Measurements from ENCODE around the gene BAZ2A. TPM values are rescaled to one million over a fixed set of nuclear protein-coding genes. Genes with fewer than 3 reads are reported as not detected.

BAZ2A gene
- total RNA-seq, 1 donor from 2014 or later, result 43.1 TPM

DNA sequence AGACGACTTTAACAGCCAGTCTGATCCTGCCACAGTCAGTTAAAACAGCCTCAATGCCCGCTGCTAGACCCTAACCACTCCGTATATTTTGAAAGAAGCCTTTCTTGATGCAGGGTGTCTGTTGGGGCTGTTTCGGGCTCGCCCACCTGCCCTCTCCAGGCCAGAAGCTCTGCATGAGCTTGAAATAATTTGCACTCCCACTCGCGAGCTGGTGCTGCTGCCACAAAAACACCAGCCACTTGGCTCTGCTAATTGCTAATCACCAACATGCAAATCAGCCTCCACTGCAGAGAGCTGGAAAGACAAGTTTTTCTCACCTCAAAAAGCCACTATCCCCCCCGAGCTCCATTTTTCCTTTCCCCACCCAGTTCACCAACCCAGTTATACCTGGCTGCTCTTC is 15.5 kb downstream of the BAZ2A start:
- H3K4me3 ChIP-seq (ENCODE audit: low read depth, low read length), result no peak overlapping the region
- no peak for TF ChIP-seq CTCF (conservative IDR thresholded peaks at IDR 0.05; ENCODE audit: low read depth, low read length)
- DNase-seq (ENCODE audit: low read depth), result no peak

- no peak overlapping the region for H3K4me3 ChIP-seq (ENCODE audit: low read depth, low read length)
- DNase-seq (ENCODE audit: low read depth), result no peak
- no peak for TF ChIP-seq CTCF (conservative IDR thresholded peaks at IDR 0.05; ENCODE audit: low read depth, low read length)
These were observed 25.8 kb downstream of the BAZ2A start for GRCh38 chr12:56604355-56604754.

- TF ChIP-seq CTCF (conservative IDR thresholded peaks at IDR 0.05; ENCODE audit: low read depth, low read length), result no peak
- DNase-seq (ENCODE audit: low read depth), result no peak
- no peak overlapping the region for H3K4me3 ChIP-seq (ENCODE audit: low read depth, low read length)
These were observed 27.9 kb downstream of the BAZ2A start for GRCh38 chr12:56602239-56602638.

DNA sequence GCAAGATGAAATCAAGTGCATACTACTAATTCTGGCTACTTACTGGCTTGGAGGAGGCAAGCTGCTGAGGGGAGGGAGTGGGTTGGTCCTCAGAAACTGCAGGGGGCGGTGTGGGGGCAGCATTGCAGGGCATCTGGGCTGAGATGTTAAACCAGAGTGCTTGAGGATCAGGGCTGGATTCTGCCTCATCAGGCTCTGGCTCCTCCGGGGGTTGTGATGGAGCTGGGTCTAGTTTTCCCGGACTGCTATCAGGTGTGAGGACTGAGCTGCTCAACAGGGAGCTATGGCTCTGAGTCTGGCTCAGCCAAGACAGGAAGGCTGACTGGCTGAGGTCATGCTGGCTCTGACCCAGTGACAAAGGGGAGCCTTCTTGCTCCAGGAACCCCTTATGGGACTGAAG is 28.6 kb downstream of the BAZ2A start:
- no peak for DNase-seq (ENCODE audit: low read depth)
- TF ChIP-seq CTCF (conservative IDR thresholded peaks at IDR 0.05; ENCODE audit: low read depth, low read length), result peak; percentile 32
- H3K4me3 ChIP-seq (ENCODE audit: low read depth, low read length), result no peak overlapping the region

- H3K4me3 ChIP-seq (ENCODE audit: low read depth, low read length), result no peak overlapping the region
- DNase-seq (ENCODE audit: low read depth), result no peak
These were observed 29.4 kb downstream of the BAZ2A start for GRCh38 chr12:56600753-56601152.

DNA sequence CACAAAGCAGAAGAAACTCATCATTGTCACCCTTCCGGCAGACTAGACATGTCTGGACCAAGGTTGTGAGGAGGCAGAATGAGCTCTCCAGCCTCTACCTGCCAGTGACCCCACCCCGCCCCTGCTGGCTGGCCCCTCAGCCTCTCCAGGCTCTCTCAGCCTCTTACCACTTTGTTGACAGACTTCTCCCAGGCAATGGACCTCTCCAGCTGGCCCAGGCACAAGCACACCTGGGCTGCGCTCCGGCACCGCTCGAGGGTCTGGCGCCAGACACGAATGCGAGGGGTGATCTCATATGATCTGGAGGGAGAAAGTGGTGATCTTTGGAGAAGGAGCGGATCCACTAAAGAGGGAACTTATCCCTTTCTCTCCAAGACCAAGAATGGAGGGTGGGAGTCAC is 30.3 kb downstream of the BAZ2A start:
- no peak overlapping the region for H3K4me3 ChIP-seq (ENCODE audit: low read depth, low read length)
- no peak for TF ChIP-seq CTCF (conservative IDR thresholded peaks at IDR 0.05; ENCODE audit: low read depth, low read length)
- DNase-seq (ENCODE audit: low read depth), result no peak

More at GRCh38 chr12:56600753-56601152, 29.4 kb downstream of the BAZ2A start:
- no peak for TF ChIP-seq CTCF (conservative IDR thresholded peaks at IDR 0.05; ENCODE audit: low read depth, low read length)

DNA sequence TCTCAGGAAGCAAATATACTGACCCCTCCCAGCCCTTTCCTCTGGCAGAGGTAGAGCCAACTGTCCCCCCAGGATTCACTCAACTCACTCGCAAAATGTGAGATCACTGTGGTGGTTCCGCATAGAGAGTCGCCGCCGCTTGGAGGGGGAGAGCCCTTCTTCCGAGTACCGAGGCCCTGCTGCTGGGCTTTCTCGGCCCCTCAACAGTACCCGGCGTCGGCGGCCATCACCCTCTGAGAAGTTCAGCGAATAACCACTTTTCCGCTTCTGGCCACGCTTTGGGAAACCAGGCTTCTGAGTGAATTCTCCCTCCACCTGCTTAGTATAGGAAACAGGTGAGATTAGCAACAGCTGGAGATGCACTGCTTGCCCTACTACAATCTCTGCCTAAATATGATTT is 31.1 kb downstream of the BAZ2A start:
- no peak for DNase-seq (ENCODE audit: low read depth)
- no peak for TF ChIP-seq CTCF (conservative IDR thresholded peaks at IDR 0.05; ENCODE audit: low read depth, low read length)
- no peak overlapping the region for H3K4me3 ChIP-seq (ENCODE audit: low read depth, low read length)

Data from epithelial cell of proximal tubule (primary cell).